GM20000 (cell line): ENCODE data around the gene QSOX2.

Experiments
- DNase-seq: peaks from one replicate; pipeline ENCODE4 v3.0.0; 2012; ENCODE audit warnings: low spot score
- CTCF ChIP-seq: IDR thresholded peaks from 2 replicates; pipeline ENCODE4 v1.5.1; 2012; ENCODE audit warnings: mild to moderate bottlenecking, control low read depth; ENCODE audit errors: extremely low read depth, missing control alignments

Gene QSOX2

GRCh38 chr9:136247551-136247916 lies 1.9 kb upstream of the QSOX2 start:
- no peak for DNase-seq
- no peak for TF ChIP-seq CTCF

GRCh38 chr9:136246849-136247550 lies 1.4 kb upstream of the QSOX2 start:
- DNase-seq: no peak
- no peak for TF ChIP-seq CTCF

GRCh38 chr9:136244969-136245218 lies 718 bp downstream of the QSOX2 start:
- no peak for DNase-seq
- no peak for TF ChIP-seq CTCF

GRCh38 chr9:136244122-136244968 lies 1.3 kb downstream of the QSOX2 start:
- no peak for TF ChIP-seq CTCF
- peak; percentile 85 for DNase-seq

GRCh38 chr9:136243631-136244030 lies 2.0 kb downstream of the QSOX2 start:
- DNase-seq: no peak
- TF ChIP-seq CTCF: no peak

GRCh38 chr9:136242918-136243525 lies 2.6 kb downstream of the QSOX2 start:
- no peak for TF ChIP-seq CTCF
- no peak for DNase-seq

- no peak for DNase-seq
- TF ChIP-seq CTCF: no peak
These were observed 3.4 kb downstream of the QSOX2 start for GRCh38 chr9:136242248-136242647.
